Cardiac fibroblast (primary cell): Measurements from ENCODE around the gene KLHL4.
"Not testable (repeated sequence)": the region's sequence is repeated elsewhere in the genome, so short reads cannot be mapped to it uniquely, and the experiment has no call there.

Experiments used
- DNase-seq, 2 donors: peaks; one replicate each; pipeline versions ENCODE4 v3.0.0 to v3.0.0-alpha.2; 2010; ENCODE audit warnings: low read depth in 2 of 2
- H3K4me3 ChIP-seq, 2 donors: replicated peaks in 1 of 2; 1 replicate in 1 of 2; 2 replicates in 1 of 2; pipeline ENCODE4 v1.5.1; 2011; ENCODE audit warnings: low read depth in 2 of 2, low read length in 2 of 2, mild to moderate bottlenecking in 2 of 2, moderate library complexity in 1 of 2
- CTCF ChIP-seq: IDR thresholded peaks from one replicate; pipeline ENCODE4 v1.5.1; 2011; ENCODE audit warnings: low read depth, mild to moderate bottlenecking, low read length, inconsistent platforms

Gene KLHL4

GRCh38 chrX:87693204-87693603 is 175.6 kb downstream of the KLHL4 start:
- no peak for TF ChIP-seq CTCF
- DNase-seq, result no peak
- H3K4me3 ChIP-seq, result no peak overlapping the region

- DNase-seq, result peak in 1 of 2 donors; percentile 1
- TF ChIP-seq CTCF, result no peak
- H3K4me3 ChIP-seq, result no peak overlapping the region
These were observed 179.8 kb downstream of the KLHL4 start for GRCh38 chrX:87697409-87697808.

- no peak for TF ChIP-seq CTCF
- H3K4me3 ChIP-seq, result no peak overlapping the region
- DNase-seq, result peak; percentile 8 to 29
These were observed 185.2 kb downstream of the KLHL4 start for GRCh38 chrX:87702795-87703194.

GRCh38 chrX:87703469-87703868 is 185.9 kb downstream of the KLHL4 start:
- DNase-seq, H3K4me3 ChIP-seq: not testable (repeated sequence)

- no peak for DNase-seq
- TF ChIP-seq CTCF, result no peak
- no peak overlapping the region for H3K4me3 ChIP-seq
These were observed 188.5 kb downstream of the KLHL4 start for GRCh38 chrX:87706134-87706533.

- TF ChIP-seq CTCF, result no peak
- DNase-seq, result no peak
- H3K4me3 ChIP-seq, result no peak overlapping the region
These were observed 193.0 kb downstream of the KLHL4 start for GRCh38 chrX:87710580-87710979.
